ENCODE measurements around the gene PADI1.

GRCh38 chr1:17225140-17225539 is 20.2 kb downstream of the PADI1 start:
- TF ChIP-seq CTCF (IDR thresholded peaks at IDR 0.05) (no peak), POLR2A (IDR thresholded peaks at IDR 0.05) (no peak)
